ENCODE measurements around the gene PPP2R3A. TPM values are rescaled to one million over a fixed set of nuclear protein-coding genes. Genes with fewer than 3 reads are reported as not detected.

PPP2R3A gene
- total and polyA plus RNA-seq, 2 of the 4 experiments (the other 2 are of a cell fraction): 11.3 to 37.3 TPM

GRCh38 chr3:136069933-136070332, 104.4 kb downstream of the PPP2R3A start:
- Histone ChIP-seq H3K4ac (ENCODE audit: low read depth, low read length) (peak overlapping the region; percentile 38; the same call in 1 of the 2 replicates), H3K4me3 (ENCODE audit: insufficient read depth, low read depth, low read length) (no peak overlapping the region; the same call in 1 of the 2 replicates), H3K36me3 (ENCODE audit: control insufficient read depth, insufficient read depth, low read length) (peaks cover 3% of the 10 kb centered on the region; the same call in 1 of the 2 replicates), H3K4me1 (ENCODE audit: control insufficient read depth, insufficient read depth, low read length) (peaks cover 8% of the 10 kb centered on the region), H3K14ac (replicated peaks; ENCODE audit: low read depth, low read length) (no peak overlapping the region), H2BK15ac (ENCODE audit: low read depth, low read length) (no peak overlapping the region), H2BK20ac (ENCODE audit: low read depth, low read length) (peak overlapping the region; percentile 83; the same call in 1 of the 2 replicates), H3K9me3 (ENCODE audit: control insufficient read depth, insufficient read depth, low read length) (no peaks in the 10 kb centered on the region), H2AFZ (replicated peaks; ENCODE audit: low read length, poor library complexity) (no peak overlapping the region), H2BK5ac (ENCODE audit: low read depth, low read length, poor library complexity, severe bottlenecking) (peak overlapping the region; percentile 93), H3K27ac (ENCODE audit: insufficient read depth, low read length) (no peak overlapping the region; the same call in 1 of the 2 replicates), H3K27me3 (ENCODE audit: control insufficient read depth, insufficient read depth, low read length) (no peaks in the 10 kb centered on the region), H2BK120ac (ENCODE audit: low read depth, low read length) (peak overlapping the region; percentile 72; the same call in 1 of the 2 replicates), H4K91ac (ENCODE audit: insufficient read depth, low read depth, low read length) (0 out of 2 replicates have a peak overlapping the region, but pooled peaks have one; percentile 20), H4K5ac (ENCODE audit: low read depth, low read length) (peak overlapping the region; percentile 74; the same call in 1 of the 2 replicates), H3K9me1 (ENCODE audit: insufficient read depth, low read length) (peaks cover 3% of the 10 kb centered on the region; the same call in 1 of the 2 replicates), H3K23ac (ENCODE audit: low read depth, low read length) (peak overlapping the region; percentile 34; the same call in 1 of the 2 replicates), H3K79me1 (ENCODE audit: low read depth in 1 of 2, low read length in 2 of 2) (peaks cover 5 to 10% of the 10 kb centered on the region in 2 experiments; a peak in 3 of 4 replicates), H2AK5ac (ENCODE audit: low read depth, low read length) (no peak overlapping the region; the same call in 1 of the 2 replicates), H4K20me1 (ENCODE audit: insufficient read depth, low read length) (no peaks in the 10 kb centered on the region), H3K4me2 (ENCODE audit: low read depth, low read length) (peak overlapping the region; percentile 89; the same call in 1 of the 2 replicates), H3K9ac (ENCODE audit: low read depth, low read length) (no peak overlapping the region), H3K56ac (ENCODE audit: extremely low read depth, insufficient read depth, low read length) (peak overlapping the region; percentile 77), H3K18ac (ENCODE audit: low read depth, low read length) (peak overlapping the region; percentile 80; the same call in 1 of the 2 replicates), H2AK9ac (replicated peaks; ENCODE audit: low read depth, low read length, poor library complexity) (no peak overlapping the region), H4K8ac (ENCODE audit: low read depth in 2 of 2, low read length in 2 of 2) (peak overlapping the region in 1 of 2 experiments; percentile 74; a peak in 3 of 4 replicates)
- ATAC-seq (ENCODE audit: low read depth) (peak; percentile 12), DNase-seq (peak; percentile 16)
- CTCF ChIA-PET: interaction anchor here (0.6 to 0.9 kb wide), 3 partner anchors 322 to 962 kb away, joined by 3 to 5 read pairs (median 4); no protein-coding TSS in a partner anchor
- in situ Hi-C loops (cut with MboI; ENCODE audit: low sequenced_read_pairs): loop anchor here (5.0 to 10.0 kb wide), 4 partner anchors 185 to 952 kb away; partner anchors contain the start of genes PCCB and STAG1
- intact Hi-C loops (cut with micrococcal nuclease): loop anchor here (10.0 kb wide), 2 partner anchors 325 to 475 kb away; no protein-coding TSS in a partner anchor
- TF ChIP-seq CHD1 (IDR thresholded peaks at IDR 0.05; ENCODE audit: low read depth, low read length) (no peak), RFX5 (IDR thresholded peaks at IDR 0.05; ENCODE audit: low read depth, low read length) (no peak), RCOR1 (IDR thresholded peaks at IDR 0.05; ENCODE audit: insufficient replicate concordance, low read length) (no peak), MAZ (IDR thresholded peaks at IDR 0.05; ENCODE audit: borderline replicate concordance, low read depth, low read length) (no peak), RAD21 (IDR thresholded peaks at IDR 0.05; ENCODE audit: low read length) (no peak), BHLHE40 (IDR thresholded peaks at IDR 0.05; ENCODE audit: low read depth, low read length) (no peak), NFE2L2 (IDR thresholded peaks at IDR 0.05; ENCODE audit: low read depth, low read length) (no peak), FOS (IDR thresholded peaks at IDR 0.05; ENCODE audit: low read depth, low read length) (no peak), SMC3 (IDR thresholded peaks at IDR 0.05; ENCODE audit: low read depth, low read length) (no peak), MAFK (IDR thresholded peaks at IDR 0.05; ENCODE audit: low read depth, low read length) (no peak), CTCF (conservative IDR thresholded peaks at IDR 0.05; ENCODE audit: low read depth, low read length) (no peak), ELK1 (IDR thresholded peaks at IDR 0.05; ENCODE audit: borderline replicate concordance, low read depth, low read length) (no peak), CEBPB (IDR thresholded peaks at IDR 0.05; ENCODE audit: low read depth, low read length) (no peak), POLR2A (IDR thresholded peaks at IDR 0.05; ENCODE audit: low read depth, low read length) (no peak)
- TF ChIP-seq, protein P1, sequence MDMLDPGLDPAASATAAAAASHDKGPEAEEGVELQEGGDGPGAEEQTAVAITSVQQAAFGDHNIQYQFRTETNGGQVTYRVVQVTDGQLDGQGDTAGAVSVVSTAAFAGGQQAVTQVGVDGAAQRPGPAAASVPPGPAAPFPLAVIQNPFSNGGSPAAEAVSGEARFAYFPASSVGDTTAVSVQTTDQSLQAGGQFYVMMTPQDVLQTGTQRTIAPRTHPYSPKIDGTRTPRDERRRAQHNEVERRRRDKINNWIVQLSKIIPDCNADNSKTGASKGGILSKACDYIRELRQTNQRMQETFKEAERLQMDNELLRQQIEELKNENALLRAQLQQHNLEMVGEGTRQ (IDR thresholded peaks at IDR 0.05; ENCODE audit: low read depth, low read length): no peak
- POLR2A ChIA-PET (ENCODE audit: unreplicated experiment): no interaction called here
- dilution Hi-C loops (cut with HindIII; ENCODE audit: low sequenced_read_pairs, unreplicated experiment): no loop called here
- BruUV-seq (replicated peaks): no TSS peak
- WGBS, 2 experiments (ENCODE audit: extremely low coverage in 2 of 2, insufficient read length in 1 of 2): no CpG with 5 or more reads among the region's 5 CpGs
